IMR-90 (cell line): Measurements from ENCODE around the gene ACOT12. TPM values are rescaled to one million over a fixed set of nuclear protein-coding genes. Genes with fewer than 3 reads are reported as not detected.

Experiments
- ATAC-seq: fragments of 200-7000 bp; cut with Tn5 transposase; 2 replicates; pipeline ENCODE4 v1.9.1; 2020; ENCODE audit warnings: low read depth, mild to moderate bottlenecking, moderate library complexity
- BruUV-seq: library from RNA; stranded (reverse); fragments of 400-500 nt; replicated peaks from 2 replicates; lab custom pipeline; 2021; lab: Mats Ljungman, UMichigan
- CTCF ChIA-PET: fragments of 300-600 bp; formaldehyde crosslinking; extraction: SDS; loops from one replicate; lab custom pipeline; 2021; ENCODE audit warnings: antibody characterized with exemption; lab: Yijun Ruan, JAX
- POLR2A ChIA-PET: fragments of 300-600 bp; sonication (Branson Sonifier 250); formaldehyde crosslinking; loops from one replicate; lab custom pipeline; 2022; ENCODE audit warnings: antibody characterized with exemption; ENCODE audit not compliant: unreplicated experiment; lab: Charles Lee
- DNase-seq: peaks from one replicate; pipeline ENCODE4 v3.0.0; 2013
- H2AFZ ChIP-seq: replicated peaks from 2 replicates; pipeline ENCODE3; 2013; ENCODE audit warnings: low read length, mild to moderate bottlenecking; ENCODE audit not compliant: poor library complexity
- H2AK5ac ChIP-seq: 2 replicates; pipeline ENCODE4 v1.6.1; 2013; ENCODE audit warnings: low read depth, low read length, inconsistent platforms
- H2AK9ac ChIP-seq: replicated peaks from 2 replicates; pipeline ENCODE3; 2013; ENCODE audit warnings: mild to moderate bottlenecking, low read depth, low read length, moderate library complexity; ENCODE audit not compliant: poor library complexity
- H2BK120ac ChIP-seq: 2 replicates; pipeline ENCODE4 v1.6.1; 2013; ENCODE audit warnings: low read depth, low read length, inconsistent platforms
- H2BK15ac ChIP-seq: 3 replicates; pipeline ENCODE4 v1.6.1; 2013; ENCODE audit warnings: low read depth, low read length, inconsistent platforms
- H2BK20ac ChIP-seq: 2 replicates; pipeline ENCODE4 v1.6.1; 2013; ENCODE audit warnings: low read depth, mild to moderate bottlenecking, inconsistent platforms, low read length, moderate library complexity
- H2BK5ac ChIP-seq: 2 replicates; pipeline ENCODE4 v1.6.1; 2013; ENCODE audit warnings: mild to moderate bottlenecking, low read depth, low read length, inconsistent platforms; ENCODE audit not compliant: poor library complexity, severe bottlenecking
- H3K14ac ChIP-seq: replicated peaks from 2 replicates; pipeline ENCODE4 v1.6.1; 2013; ENCODE audit warnings: low read depth, low read length, inconsistent platforms
- H3K18ac ChIP-seq: 2 replicates; pipeline ENCODE4 v1.6.1; 2013; ENCODE audit warnings: low read depth, low read length, control low read depth
- H3K23ac ChIP-seq: 2 replicates; pipeline ENCODE4 v1.6.1; 2013; ENCODE audit warnings: low read depth, low read length, inconsistent platforms
- H3K27ac ChIP-seq: 2 replicates; pipeline ENCODE4 v1.5.1; 2013; ENCODE audit warnings: mild to moderate bottlenecking, control low read depth, low read length; ENCODE audit not compliant: insufficient read depth
- H3K27me3 ChIP-seq: 2 replicates; pipeline ENCODE4 v1.6.1; 2013; ENCODE audit warnings: low read length; ENCODE audit not compliant: control insufficient read depth, insufficient read depth
- H3K36me3 ChIP-seq: 2 replicates; pipeline ENCODE4 v1.6.1; 2013; ENCODE audit warnings: low read length, mixed read lengths; ENCODE audit not compliant: control insufficient read depth, insufficient read depth
- H3K4ac ChIP-seq: 2 replicates; pipeline ENCODE4 v1.6.1; 2013; ENCODE audit warnings: low read depth, low read length, inconsistent platforms
- H3K4me1 ChIP-seq: 2 replicates; pipeline ENCODE4 v1.6.1; 2013; ENCODE audit warnings: low read length, mixed read lengths; ENCODE audit not compliant: control insufficient read depth, insufficient read depth
- H3K4me2 ChIP-seq: 2 replicates; pipeline ENCODE4 v1.6.1; 2013; ENCODE audit warnings: low read depth, mild to moderate bottlenecking, control low read depth, low read length, moderate library complexity
- H3K4me3 ChIP-seq: 2 replicates; pipeline ENCODE4 v1.5.1; 2013; ENCODE audit warnings: low read depth, mild to moderate bottlenecking, control low read depth, low read length, moderate library complexity; ENCODE audit not compliant: insufficient read depth
- H3K56ac ChIP-seq: 2 replicates; pipeline ENCODE4 v1.6.1; 2013; ENCODE audit warnings: low read length, inconsistent platforms; ENCODE audit not compliant: insufficient read depth; ENCODE audit errors: extremely low read depth
- H3K79me1 ChIP-seq, 2 experiments: 2 replicates each; pipeline ENCODE4 v1.6.1; 2013; ENCODE audit warnings: low read length in 2 of 2, inconsistent platforms in 1 of 2, low read depth in 1 of 2
- H3K9ac ChIP-seq: 2 replicates; pipeline ENCODE4 v1.6.1; 2013; ENCODE audit warnings: low read depth, low read length, control low read depth
- H3K9me1 ChIP-seq: 2 replicates; pipeline ENCODE4 v1.6.1; 2013; ENCODE audit warnings: low read length, inconsistent platforms; ENCODE audit not compliant: insufficient read depth
- H3K9me3 ChIP-seq: 2 replicates; pipeline ENCODE4 v1.6.1; 2013; ENCODE audit warnings: low read length; ENCODE audit not compliant: control insufficient read depth, insufficient read depth
- H4K20me1 ChIP-seq: 2 replicates; pipeline ENCODE4 v1.6.1; 2013; ENCODE audit warnings: low read length, inconsistent platforms; ENCODE audit not compliant: insufficient read depth
- H4K5ac ChIP-seq: 2 replicates; pipeline ENCODE4 v1.6.1; 2013; ENCODE audit warnings: mild to moderate bottlenecking, low read depth, low read length, control low read depth
- H4K8ac ChIP-seq, 2 experiments: 2 replicates each; pipeline ENCODE4 v1.6.1; 2013; ENCODE audit warnings: low read depth in 2 of 2, low read length in 2 of 2, control low read depth in 1 of 2, inconsistent platforms in 1 of 2
- H4K91ac ChIP-seq: 2 replicates; pipeline ENCODE4 v1.6.1; 2013; ENCODE audit warnings: low read depth, low read length, inconsistent platforms; ENCODE audit not compliant: insufficient read depth
- BHLHE40 ChIP-seq: fragments of 150-350 bp; IDR thresholded peaks from 2 replicates; pipeline ENCODE4 v1.6.1; 2016; ENCODE audit warnings: mild to moderate bottlenecking, low read depth, low read length
- POLR2A ChIP-seq: IDR thresholded peaks from 2 replicates; pipeline ENCODE4 v1.6.1; 2012; ENCODE audit warnings: mild to moderate bottlenecking, low read depth, low read length
- SMC3 ChIP-seq: fragments of 150-350 bp; IDR thresholded peaks from 2 replicates; pipeline ENCODE4 v1.6.1; 2016; ENCODE audit warnings: low read depth, mild to moderate bottlenecking, antibody characterized with exemption, low read length, moderate library complexity
- WGBS, 2 experiments: methylation state at CpG; one replicate each; pipeline versions ENCODE4 v1.1.5 to v1.1.7; 2013; ENCODE audit warnings: missing lambda C conversion rate in 2 of 2; ENCODE audit not compliant: insufficient read length in 1 of 2; ENCODE audit errors: extremely low coverage in 2 of 2; 5-methylcytosine and 5-hydroxymethylcytosine counted together
- dilution Hi-C: fragments of 300-500 bp; cut with HindIII; formaldehyde crosslinking; loops from one replicate; pipeline ENCODE4 v1.14.3; 2018; ENCODE audit warnings: low sequenced_read_pairs; ENCODE audit not compliant: unreplicated experiment
- in situ Hi-C: fragments of 300-500 bp; cut with MboI; formaldehyde crosslinking; loops from 3 replicates; pipeline ENCODE4 v1.14.3; 2019; ENCODE audit warnings: low sequenced_read_pairs, inconsistent platforms, mixed read lengths
- intact Hi-C: fragments of 100-400 bp; cut with micrococcal nuclease; formaldehyde crosslinking; loops from 2 replicates; pipeline ENCODE4 v1.10.0; 2022
- polyA plus RNA-seq, 3 experiments: library from polyadenylated mRNA; depleted of rRNA; stranded (reverse); fragments of >200 nt; gene quantifications; 2 replicates each; pipeline ENCODE4 v1.2.3, GENCODE V29; 2012; ENCODE audit warnings: low replicate concordance in 1 of 3
- total RNA-seq: library from RNA; depleted of rRNA; stranded (reverse); fragments of >200 nt; gene quantifications from 2 replicates; pipeline ENCODE4 v1.2.3, GENCODE V29; 2012

The ACOT12 gene
- total and polyA plus RNA-seq, 2 of the 4 experiments (the other 2 are of a cell fraction): not detected

DNA sequence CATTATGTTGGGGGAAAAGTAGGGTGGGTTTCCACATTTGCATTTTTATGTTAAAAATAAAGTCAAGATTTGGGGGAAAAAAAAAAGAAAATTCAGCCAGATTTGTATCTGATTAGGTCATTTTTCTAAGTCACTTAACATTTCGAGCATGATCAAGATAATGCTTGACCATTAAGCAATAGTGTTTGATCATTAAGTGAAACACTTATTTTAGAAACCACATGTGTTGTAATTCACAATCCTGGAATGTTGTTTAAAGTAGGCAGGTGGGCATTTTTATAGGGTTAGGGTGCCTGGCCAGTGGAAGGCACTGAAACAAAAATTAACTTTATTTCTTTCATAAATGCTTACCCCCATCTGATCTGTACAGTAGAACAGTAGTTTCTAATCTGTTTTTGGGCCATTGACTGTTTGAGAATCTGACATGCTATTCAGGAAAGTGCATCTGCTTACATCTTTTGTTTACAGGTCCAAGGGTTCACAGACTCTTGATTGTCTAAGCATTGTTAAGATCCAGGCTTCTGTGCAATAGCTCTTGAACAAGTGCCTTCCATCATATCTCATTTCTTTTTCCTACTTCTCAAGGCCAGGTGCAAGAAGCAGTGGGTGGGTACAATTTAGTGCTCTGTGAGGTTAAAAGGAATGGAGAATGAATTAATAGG is 83.4 kb downstream of the ACOT12 start:
- dilution Hi-C loops: no loop called here
- peaks cover 19% of the 10 kb centered on the region for H3K36me3 ChIP-seq

More for the DNA sequence above, 83.4 kb downstream of the ACOT12 start:
- TF ChIP-seq SMC3 (no peak), BHLHE40 (no peak), POLR2A (no peak)
- H3K56ac ChIP-seq: no peak overlapping the region
- H2BK15ac ChIP-seq: no peak overlapping the region
- ATAC-seq (no peak), DNase-seq (no peak)
- no peak overlapping the region for H4K5ac ChIP-seq
- POLR2A ChIA-PET: no interaction called here
- no peak overlapping the region for H2BK20ac ChIP-seq
- H3K9me3 ChIP-seq: no peaks in the 10 kb centered on the region
- no peaks in the 10 kb centered on the region for H3K27me3 ChIP-seq
- peaks cover 11 to 15% of the 10 kb centered on the region in 2 experiments; a peak in 3 of 4 replicates for H3K79me1 ChIP-seq
- H3K18ac ChIP-seq: no peak overlapping the region
- H4K8ac ChIP-seq: no peak overlapping the region
- in situ Hi-C loops (no loop called here), intact Hi-C loops (no loop called here)
- H3K27ac ChIP-seq: no peak overlapping the region
- no peak overlapping the region for H2AFZ ChIP-seq
- H2AK9ac ChIP-seq: no peak overlapping the region
- H2BK5ac ChIP-seq: no peak overlapping the region
- H3K4me2 ChIP-seq: no peak overlapping the region
- BruUV-seq: no TSS peak
- CTCF ChIA-PET: no interaction called here
- peaks cover 5% of the 10 kb centered on the region; the same call in 1 of the 2 replicates for H3K4me1 ChIP-seq
- no peak overlapping the region for H3K14ac ChIP-seq
- H3K9me1 ChIP-seq: no peaks in the 10 kb centered on the region; the same call in 1 of the 2 replicates
- H4K20me1 ChIP-seq: no peaks in the 10 kb centered on the region
- no peak overlapping the region for H3K4ac ChIP-seq
- no CpG with 5 or more reads among the region's 1 CpG for WGBS, 2 experiments
- H2AK5ac ChIP-seq: no peak overlapping the region
- H3K23ac ChIP-seq: no peak overlapping the region
- no peak overlapping the region for H3K9ac ChIP-seq
- H3K4me3 ChIP-seq: no peak overlapping the region
- H4K91ac ChIP-seq: no peak overlapping the region
- H2BK120ac ChIP-seq: no peak overlapping the region
